GM10266 (cell line): Measurements from ENCODE around the gene GFY.

Source experiments
- DNase-seq: peaks from one replicate; pipeline ENCODE4 v3.0.0; 2012; ENCODE audit errors: extremely low spot score
- TF ChIP-seq, protein P1 (sequence below): IDR thresholded peaks from 2 replicates; pipeline ENCODE4 v1.5.1; 2012; ENCODE audit warnings: mild to moderate bottlenecking, low read depth; ENCODE audit not compliant: control insufficient read depth, insufficient read depth; ENCODE audit errors: missing control alignments

The GFY gene

DNA sequence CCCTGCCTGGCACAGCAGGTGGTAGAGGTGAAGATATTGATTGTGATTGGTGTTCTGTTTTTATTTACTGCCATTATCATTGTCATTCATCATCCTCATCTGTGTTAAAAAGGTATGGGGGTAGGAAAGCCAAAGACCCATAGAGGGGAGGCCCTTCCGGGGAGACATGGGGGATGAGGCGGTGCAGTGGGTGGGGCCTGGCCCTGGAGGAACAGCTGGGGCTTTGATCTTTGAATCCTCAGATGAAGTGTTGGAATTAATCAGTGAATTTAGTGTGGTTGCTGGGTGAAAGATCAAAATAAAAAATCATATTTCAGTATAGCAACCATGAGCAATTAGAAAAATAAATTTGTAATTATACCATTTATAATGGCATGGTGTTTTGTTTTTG is 9.4 kb upstream of the GFY start:
- TF ChIP-seq, protein P1, sequence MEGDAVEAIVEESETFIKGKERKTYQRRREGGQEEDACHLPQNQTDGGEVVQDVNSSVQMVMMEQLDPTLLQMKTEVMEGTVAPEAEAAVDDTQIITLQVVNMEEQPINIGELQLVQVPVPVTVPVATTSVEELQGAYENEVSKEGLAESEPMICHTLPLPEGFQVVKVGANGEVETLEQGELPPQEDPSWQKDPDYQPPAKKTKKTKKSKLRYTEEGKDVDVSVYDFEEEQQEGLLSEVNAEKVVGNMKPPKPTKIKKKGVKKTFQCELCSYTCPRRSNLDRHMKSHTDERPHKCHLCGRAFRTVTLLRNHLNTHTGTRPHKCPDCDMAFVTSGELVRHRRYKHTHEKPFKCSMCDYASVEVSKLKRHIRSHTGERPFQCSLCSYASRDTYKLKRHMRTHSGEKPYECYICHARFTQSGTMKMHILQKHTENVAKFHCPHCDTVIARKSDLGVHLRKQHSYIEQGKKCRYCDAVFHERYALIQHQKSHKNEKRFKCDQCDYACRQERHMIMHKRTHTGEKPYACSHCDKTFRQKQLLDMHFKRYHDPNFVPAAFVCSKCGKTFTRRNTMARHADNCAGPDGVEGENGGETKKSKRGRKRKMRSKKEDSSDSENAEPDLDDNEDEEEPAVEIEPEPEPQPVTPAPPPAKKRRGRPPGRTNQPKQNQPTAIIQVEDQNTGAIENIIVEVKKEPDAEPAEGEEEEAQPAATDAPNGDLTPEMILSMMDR: no peak
- DNase-seq: no peak

DNA sequence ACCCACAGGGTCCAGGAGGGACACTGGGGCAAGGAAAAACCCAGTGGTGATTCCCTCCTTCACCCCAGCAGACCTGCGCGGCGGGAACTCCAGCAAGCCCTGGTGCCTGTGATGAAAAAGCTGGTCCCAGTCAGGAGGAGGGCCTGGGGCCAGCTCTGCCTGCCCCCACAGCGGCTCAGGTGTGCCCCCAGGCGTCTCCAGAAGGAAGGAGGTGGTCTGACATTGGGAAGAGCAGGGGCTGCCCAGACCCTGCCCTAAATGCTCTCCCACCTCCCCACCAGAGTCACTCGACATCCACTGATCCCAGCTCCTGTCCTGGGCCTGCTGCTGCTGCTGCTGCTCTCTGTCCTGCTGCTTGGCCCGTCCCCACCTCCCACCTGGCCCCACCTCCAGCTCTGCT is 8.1 kb upstream of the GFY start:
- no peak for DNase-seq
- TF ChIP-seq, protein P1: peak; percentile 12

DNA sequence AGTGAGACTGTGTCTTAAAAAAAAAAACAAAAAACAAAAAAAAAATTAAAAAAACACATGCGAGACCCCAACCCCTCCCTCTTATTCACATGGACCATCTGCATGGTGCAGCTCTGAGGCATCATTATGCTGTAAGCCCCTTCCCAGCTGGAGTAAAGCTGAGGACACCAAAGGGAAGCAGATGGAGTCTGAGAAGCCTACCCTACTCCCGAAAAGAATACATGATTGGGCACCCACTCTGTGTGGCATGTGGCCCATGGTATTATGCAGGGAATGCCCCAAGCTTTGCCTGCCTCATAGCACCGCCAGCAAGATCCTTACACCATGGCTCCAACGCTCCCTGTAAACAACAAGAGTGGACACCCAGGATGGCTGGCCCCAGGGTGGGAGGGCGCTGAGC is 6.7 kb upstream of the GFY start:
- TF ChIP-seq, protein P1: no peak

DNA sequence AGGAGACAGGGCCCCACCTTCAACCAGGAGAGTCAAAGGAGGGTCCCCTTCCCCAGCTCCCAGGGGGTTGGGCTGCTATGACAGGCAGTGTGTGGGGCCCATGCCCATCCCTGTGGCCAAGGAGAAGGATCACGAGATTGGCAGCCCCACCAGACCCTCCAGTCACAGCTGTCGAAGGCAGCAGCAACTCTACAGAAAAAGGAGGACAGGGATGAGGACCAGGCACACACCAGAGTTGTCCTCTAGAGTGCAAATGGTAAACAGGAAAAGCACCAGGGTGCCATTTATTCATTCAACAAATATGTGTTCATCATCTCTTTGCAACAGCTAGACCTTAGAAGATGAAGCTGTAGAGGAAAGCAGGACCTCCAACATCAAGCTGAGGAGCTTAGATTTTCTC is 6.0 kb upstream of the GFY start:
- DNase-seq: no peak
- TF ChIP-seq, protein P1: no peak

More for the DNA sequence above, 6.7 kb upstream of the GFY start:
- no peak for DNase-seq

DNA sequence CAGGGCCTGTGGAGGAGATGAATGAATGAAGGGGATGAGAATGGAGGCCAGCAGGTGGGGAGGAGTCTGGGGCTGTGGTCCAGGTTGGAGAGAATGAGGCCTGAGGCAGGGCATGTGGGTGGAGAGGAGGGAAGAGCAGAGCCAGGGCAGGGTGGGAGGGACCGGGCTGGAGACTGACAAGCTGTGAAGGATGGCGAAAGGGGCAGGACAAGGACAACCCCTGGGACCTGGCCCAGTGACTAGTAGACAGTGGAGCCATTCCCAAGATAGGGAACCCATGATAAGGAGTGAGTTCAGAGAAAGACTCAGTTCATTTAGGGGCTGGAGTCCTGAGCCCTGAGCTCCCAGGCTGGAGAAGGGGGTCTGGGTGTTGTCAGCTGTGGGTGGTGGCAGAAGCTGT is 5.0 kb upstream of the GFY start:
- TF ChIP-seq, protein P1: no peak
- no peak for DNase-seq

DNA sequence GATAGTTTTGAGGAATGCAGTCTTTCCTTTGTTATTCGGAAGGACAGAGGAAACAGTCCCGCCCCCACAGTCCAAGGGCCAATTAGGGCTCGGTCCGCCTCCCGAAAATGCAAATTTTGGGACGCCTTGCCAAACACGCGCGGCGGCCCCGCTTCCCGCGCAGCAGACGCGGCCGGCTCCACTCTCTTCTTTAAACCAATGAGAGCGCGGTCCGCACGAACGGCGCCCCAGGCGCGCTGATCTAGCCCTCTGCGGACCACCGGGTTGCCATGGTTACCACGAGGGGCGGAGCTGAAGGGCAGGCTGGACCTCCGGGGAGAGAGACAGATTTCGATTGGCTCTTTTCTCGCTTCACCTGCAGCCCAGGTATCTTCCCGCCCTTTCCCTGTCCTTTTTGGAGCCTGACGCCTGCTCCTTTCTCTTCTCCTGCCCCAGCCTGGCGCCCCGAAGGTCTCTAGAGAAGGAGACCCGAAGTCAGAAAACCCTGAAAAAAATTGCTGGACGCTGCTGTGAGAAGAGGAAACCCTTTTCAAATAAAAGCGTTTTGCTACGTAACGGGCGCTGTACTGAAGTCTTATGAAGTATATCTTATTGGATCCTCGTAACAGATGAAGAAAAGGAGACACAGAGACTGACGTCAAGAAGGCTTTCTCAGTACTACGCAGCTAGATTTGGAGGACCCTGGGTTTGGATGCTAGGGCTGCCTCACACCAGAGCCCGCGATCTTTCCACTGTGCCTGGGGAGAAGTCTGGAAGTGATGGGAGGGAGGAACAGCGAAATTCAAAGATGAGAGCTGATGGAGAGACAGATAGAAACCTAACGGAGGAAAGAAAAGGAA is 3.9 kb upstream of the GFY start:
- peak; percentile 21 for DNase-seq

DNA sequence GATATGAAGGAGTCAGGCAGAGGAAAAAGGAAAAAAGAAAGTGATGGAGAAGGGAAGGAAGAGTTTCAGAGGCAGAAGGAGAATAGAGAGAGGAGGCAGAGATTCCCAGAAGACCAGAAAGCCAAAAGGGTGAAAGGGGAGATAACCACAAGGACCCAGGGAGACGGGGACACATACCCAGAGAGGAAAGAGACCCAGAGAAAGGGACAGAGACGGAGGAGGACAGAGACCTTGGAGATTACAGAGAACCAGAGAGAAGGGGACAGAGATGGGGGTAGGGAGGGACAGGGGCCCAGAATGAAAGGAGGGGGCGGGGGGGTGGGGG is 3.3 kb upstream of the GFY start:
- TF ChIP-seq, protein P1: no peak
- DNase-seq: peak; percentile 44

More for the DNA sequence above, 3.9 kb upstream of the GFY start:
- TF ChIP-seq, protein P1: no peak
